ENCODE results near the gene CPXM2.

CPXM2 gene

GRCh38 chr10:123796736-123797135, 94.9 kb downstream of the CPXM2 start:
- peaks cover 20% of the 10 kb centered on the region for H3K4me1 ChIP-seq (ENCODE audit: control insufficient read depth, insufficient read depth, low read length)
- H3K36me3 ChIP-seq (ENCODE audit: control insufficient read depth, insufficient read depth, low read length), result no peaks in the 10 kb centered on the region
- peaks cover 3% of the 10 kb centered on the region; the same call in 1 of the 2 replicates for H3K9me3 ChIP-seq (ENCODE audit: control insufficient read depth, insufficient read depth, low read depth, low read length)
- H3K4me3 ChIP-seq (ENCODE audit: low read depth, low read length), result no peak overlapping the region
- no peak overlapping the region for H3K27ac ChIP-seq (ENCODE audit: low read depth, low read length)
- H3K9ac ChIP-seq (ENCODE audit: low read length), result no peak overlapping the region
- no peaks in the 10 kb centered on the region for H3K27me3 ChIP-seq (ENCODE audit: control insufficient read depth, insufficient read depth, low read length)

GRCh38 chr10:123795846-123796590, 95.6 kb downstream of the CPXM2 start:
- H3K36me3 ChIP-seq (ENCODE audit: control insufficient read depth, insufficient read depth, low read length), result no peaks in the 10 kb centered on the region
- H3K4me1 ChIP-seq (ENCODE audit: control insufficient read depth, insufficient read depth, low read length), result peaks cover 20% of the 10 kb centered on the region
- no peak overlapping the region for H3K9ac ChIP-seq (ENCODE audit: low read length)
- H3K4me3 ChIP-seq (ENCODE audit: low read depth, low read length), result no peak overlapping the region
- no peaks in the 10 kb centered on the region for H3K27me3 ChIP-seq (ENCODE audit: control insufficient read depth, insufficient read depth, low read length)
- H3K9me3 ChIP-seq (ENCODE audit: control insufficient read depth, insufficient read depth, low read depth, low read length), result peaks cover 4% of the 10 kb centered on the region
- no peak overlapping the region for H3K27ac ChIP-seq (ENCODE audit: low read depth, low read length)

- peaks cover 10% of the 10 kb centered on the region for H3K9me3 ChIP-seq (ENCODE audit: control insufficient read depth, insufficient read depth, low read depth, low read length)
- peaks cover 15% of the 10 kb centered on the region for H3K4me1 ChIP-seq (ENCODE audit: control insufficient read depth, insufficient read depth, low read length)
- no peak overlapping the region for H3K27ac ChIP-seq (ENCODE audit: low read depth, low read length)
- no peak overlapping the region for H3K9ac ChIP-seq (ENCODE audit: low read length)
- H3K4me3 ChIP-seq (ENCODE audit: low read depth, low read length), result no peak overlapping the region
- no peaks in the 10 kb centered on the region for H3K27me3 ChIP-seq (ENCODE audit: control insufficient read depth, insufficient read depth, low read length)
- 0 out of 2 replicates have a peak, but pooled peaks cover 2% of the 10 kb centered on the region for H3K36me3 ChIP-seq (ENCODE audit: control insufficient read depth, insufficient read depth, low read length)
Measured at GRCh38 chr10:123795196-123795780, 96.3 kb downstream of the CPXM2 start.

- H3K4me1 ChIP-seq (ENCODE audit: control insufficient read depth, insufficient read depth, low read length), result no peaks in the 10 kb centered on the region; the same call in 1 of the 2 replicates
- no peak overlapping the region for H3K27ac ChIP-seq (ENCODE audit: low read depth, low read length)
- no peak overlapping the region for H3K9ac ChIP-seq (ENCODE audit: low read length)
- no peaks in the 10 kb centered on the region for H3K27me3 ChIP-seq (ENCODE audit: control insufficient read depth, insufficient read depth, low read length)
- 0 out of 2 replicates have a peak, but pooled peaks cover 2% of the 10 kb centered on the region for H3K36me3 ChIP-seq (ENCODE audit: control insufficient read depth, insufficient read depth, low read length)
- peaks cover 18% of the 10 kb centered on the region for H3K9me3 ChIP-seq (ENCODE audit: control insufficient read depth, insufficient read depth, low read depth, low read length)
- no peak overlapping the region for H3K4me3 ChIP-seq (ENCODE audit: low read depth, low read length)
Measured at GRCh38 chr10:123792248-123792978, 99.2 kb downstream of the CPXM2 start.

- no peaks in the 10 kb centered on the region; the same call in 1 of the 2 replicates for H3K4me1 ChIP-seq (ENCODE audit: control insufficient read depth, insufficient read depth, low read length)
- peaks cover 18% of the 10 kb centered on the region for H3K9me3 ChIP-seq (ENCODE audit: control insufficient read depth, insufficient read depth, low read depth, low read length)
- H3K9ac ChIP-seq (ENCODE audit: low read length), result no peak overlapping the region
- no peak overlapping the region for H3K27ac ChIP-seq (ENCODE audit: low read depth, low read length)
- peaks cover 5% of the 10 kb centered on the region; the same call in 1 of the 2 replicates for H3K27me3 ChIP-seq (ENCODE audit: control insufficient read depth, insufficient read depth, low read length)
- 0 out of 2 replicates have a peak, but pooled peaks cover 2% of the 10 kb centered on the region for H3K36me3 ChIP-seq (ENCODE audit: control insufficient read depth, insufficient read depth, low read length)
- H3K4me3 ChIP-seq (ENCODE audit: low read depth, low read length), result no peak overlapping the region
Measured at GRCh38 chr10:123790132-123790885, 101.3 kb downstream of the CPXM2 start.

- H3K27ac ChIP-seq (ENCODE audit: low read depth, low read length), result no peak overlapping the region
- peaks cover 18% of the 10 kb centered on the region for H3K9me3 ChIP-seq (ENCODE audit: control insufficient read depth, insufficient read depth, low read depth, low read length)
- peaks cover 12% of the 10 kb centered on the region; the same call in 1 of the 2 replicates for H3K27me3 ChIP-seq (ENCODE audit: control insufficient read depth, insufficient read depth, low read length)
- H3K4me3 ChIP-seq (ENCODE audit: low read depth, low read length), result no peak overlapping the region
- H3K9ac ChIP-seq (ENCODE audit: low read length), result no peak overlapping the region
- H3K36me3 ChIP-seq (ENCODE audit: control insufficient read depth, insufficient read depth, low read length), result 0 out of 2 replicates have a peak, but pooled peaks cover 2% of the 10 kb centered on the region
- H3K4me1 ChIP-seq (ENCODE audit: control insufficient read depth, insufficient read depth, low read length), result peaks cover 3% of the 10 kb centered on the region; the same call in 1 of the 2 replicates
Measured at GRCh38 chr10:123788981-123789380, 102.6 kb downstream of the CPXM2 start.

- 0 out of 2 replicates have a peak, but pooled peaks cover 2% of the 10 kb centered on the region for H3K36me3 ChIP-seq (ENCODE audit: control insufficient read depth, insufficient read depth, low read length)
- peaks cover 17% of the 10 kb centered on the region for H3K4me1 ChIP-seq (ENCODE audit: control insufficient read depth, insufficient read depth, low read length)
- no peak overlapping the region for H3K9ac ChIP-seq (ENCODE audit: low read length)
- H3K4me3 ChIP-seq (ENCODE audit: low read depth, low read length), result no peak overlapping the region
- peaks cover 20% of the 10 kb centered on the region; the same call in 1 of the 2 replicates for H3K27me3 ChIP-seq (ENCODE audit: control insufficient read depth, insufficient read depth, low read length)
- H3K9me3 ChIP-seq (ENCODE audit: control insufficient read depth, insufficient read depth, low read depth, low read length), result peaks cover 18% of the 10 kb centered on the region
- no peak overlapping the region for H3K27ac ChIP-seq (ENCODE audit: low read depth, low read length)
Measured at GRCh38 chr10:123787566-123787965, 104.0 kb downstream of the CPXM2 start.

GRCh38 chr10:123786896-123787295, 104.7 kb downstream of the CPXM2 start:
- Histone ChIP-seq H3K4me3 (ENCODE audit: low read depth, low read length) (no peak overlapping the region), H3K4me1 (ENCODE audit: control insufficient read depth, insufficient read depth, low read length) (peaks cover 24% of the 10 kb centered on the region), H3K9ac (ENCODE audit: low read length) (no peak overlapping the region), H3K36me3 (ENCODE audit: control insufficient read depth, insufficient read depth, low read length) (0 out of 2 replicates have a peak, but pooled peaks cover 2% of the 10 kb centered on the region), H3K27me3 (ENCODE audit: control insufficient read depth, insufficient read depth, low read length) (peaks cover 21% of the 10 kb centered on the region; the same call in 1 of the 2 replicates), H3K27ac (ENCODE audit: low read depth, low read length) (no peak overlapping the region), H3K9me3 (ENCODE audit: control insufficient read depth, insufficient read depth, low read depth, low read length) (peaks cover 18% of the 10 kb centered on the region)

- Histone ChIP-seq H3K27ac (ENCODE audit: low read depth, low read length) (no peak overlapping the region), H3K36me3 (ENCODE audit: control insufficient read depth, insufficient read depth, low read length) (0 out of 2 replicates have a peak, but pooled peaks cover 2% of the 10 kb centered on the region), H3K9me3 (ENCODE audit: control insufficient read depth, insufficient read depth, low read depth, low read length) (peaks cover 17% of the 10 kb centered on the region), H3K4me3 (ENCODE audit: low read depth, low read length) (no peak overlapping the region), H3K9ac (ENCODE audit: low read length) (no peak overlapping the region), H3K4me1 (ENCODE audit: control insufficient read depth, insufficient read depth, low read length) (peaks cover 29% of the 10 kb centered on the region), H3K27me3 (ENCODE audit: control insufficient read depth, insufficient read depth, low read length) (peaks cover 27% of the 10 kb centered on the region)
Measured at GRCh38 chr10:123786306-123786705, 105.3 kb downstream of the CPXM2 start.

- Histone ChIP-seq H3K27me3 (ENCODE audit: control insufficient read depth, insufficient read depth, low read length) (peaks cover 41% of the 10 kb centered on the region), H3K4me3 (ENCODE audit: low read depth, low read length) (no peak overlapping the region), H3K27ac (ENCODE audit: low read depth, low read length) (no peak overlapping the region), H3K4me1 (ENCODE audit: control insufficient read depth, insufficient read depth, low read length) (peaks cover 37% of the 10 kb centered on the region), H3K9ac (ENCODE audit: low read length) (no peak overlapping the region), H3K36me3 (ENCODE audit: control insufficient read depth, insufficient read depth, low read length) (no peaks in the 10 kb centered on the region), H3K9me3 (ENCODE audit: control insufficient read depth, insufficient read depth, low read depth, low read length) (peaks cover 5% of the 10 kb centered on the region; the same call in 1 of the 2 replicates)
Measured at GRCh38 chr10:123784646-123785045, 107.0 kb downstream of the CPXM2 start.

All from HUES6 (cell line).